NCI-H345 (cell line): ENCODE measurements around the gene POLR2J.
"Not testable (repeated sequence)": the region's sequence is repeated elsewhere in the genome, so short reads cannot be mapped to it uniquely, and the experiment has no call there.

Experiments used
- DNase-seq: peaks from one replicate; lab custom pipeline; 2025; lab: John Stamatoyannopoulos, UW

The POLR2J gene

DNA sequence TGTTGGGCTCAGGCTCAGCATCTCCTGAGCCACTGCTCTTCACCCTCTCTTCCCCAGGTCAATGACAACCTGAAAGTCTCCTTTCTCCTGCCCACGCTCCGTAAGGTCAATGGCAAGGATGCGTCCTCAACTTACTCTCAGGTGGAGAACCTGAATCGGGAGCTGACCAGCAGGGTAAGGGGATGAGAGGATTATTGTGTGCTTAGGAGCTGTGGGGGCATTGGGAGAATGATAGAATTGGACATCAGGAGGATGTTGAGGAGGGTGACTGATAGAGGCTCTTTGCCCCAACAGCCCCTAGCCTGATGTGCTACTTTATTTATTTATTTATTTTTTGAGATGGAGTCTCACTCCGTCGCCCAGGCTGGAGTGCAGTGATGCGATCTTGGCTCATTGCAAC, 12.6 kb downstream of the POLR2J start:
- DNase-seq: no peak

DNA sequence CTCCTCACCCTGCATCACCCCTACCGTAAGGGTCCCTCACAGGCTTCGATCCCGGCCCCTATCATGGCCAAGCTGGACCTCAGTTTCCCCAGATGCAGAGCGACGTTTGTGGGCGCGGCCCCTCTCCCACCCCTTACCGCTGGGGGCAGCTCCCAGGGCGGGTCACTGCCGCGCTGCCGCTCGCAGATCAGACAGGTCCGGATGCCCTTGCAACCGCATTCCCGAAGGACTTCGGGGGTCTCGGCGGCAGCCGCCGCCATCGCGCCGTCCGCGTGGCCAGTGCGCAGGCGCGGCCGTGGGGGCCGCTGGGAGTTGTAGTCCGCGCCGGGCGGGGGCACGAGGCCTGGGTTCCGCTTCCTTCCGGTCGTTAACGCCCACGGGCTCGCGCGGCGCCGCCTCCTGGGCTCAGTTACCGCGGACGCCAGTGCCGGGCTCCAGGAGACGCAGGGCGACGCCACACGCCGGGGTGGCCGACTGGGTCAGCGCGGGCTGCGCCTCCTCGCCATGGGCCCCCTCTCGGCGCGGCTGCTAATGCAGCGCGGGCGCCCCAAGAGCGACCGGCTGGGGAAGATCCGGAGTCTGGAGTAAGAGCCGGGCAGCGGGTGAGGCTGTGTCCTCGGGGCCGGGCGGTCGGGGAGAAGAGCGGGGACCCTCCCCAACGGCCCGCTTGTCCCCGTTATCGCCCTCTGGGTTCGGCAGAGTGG, 14.0 kb downstream of the POLR2J start, which contains the start of the genes ALKBH4 and LRWD1:
ALKBH4 (minus strand) TSS at position 287 of the 704 bp plus-strand sequence; CDS start at position 260, 27 bp downstream.
LRWD1 (plus strand) TSS at position 408 of the 704 bp plus-strand sequence; CDS start at position 505, 97 bp downstream.
- DNase-seq: peak; percentile 93

DNA sequence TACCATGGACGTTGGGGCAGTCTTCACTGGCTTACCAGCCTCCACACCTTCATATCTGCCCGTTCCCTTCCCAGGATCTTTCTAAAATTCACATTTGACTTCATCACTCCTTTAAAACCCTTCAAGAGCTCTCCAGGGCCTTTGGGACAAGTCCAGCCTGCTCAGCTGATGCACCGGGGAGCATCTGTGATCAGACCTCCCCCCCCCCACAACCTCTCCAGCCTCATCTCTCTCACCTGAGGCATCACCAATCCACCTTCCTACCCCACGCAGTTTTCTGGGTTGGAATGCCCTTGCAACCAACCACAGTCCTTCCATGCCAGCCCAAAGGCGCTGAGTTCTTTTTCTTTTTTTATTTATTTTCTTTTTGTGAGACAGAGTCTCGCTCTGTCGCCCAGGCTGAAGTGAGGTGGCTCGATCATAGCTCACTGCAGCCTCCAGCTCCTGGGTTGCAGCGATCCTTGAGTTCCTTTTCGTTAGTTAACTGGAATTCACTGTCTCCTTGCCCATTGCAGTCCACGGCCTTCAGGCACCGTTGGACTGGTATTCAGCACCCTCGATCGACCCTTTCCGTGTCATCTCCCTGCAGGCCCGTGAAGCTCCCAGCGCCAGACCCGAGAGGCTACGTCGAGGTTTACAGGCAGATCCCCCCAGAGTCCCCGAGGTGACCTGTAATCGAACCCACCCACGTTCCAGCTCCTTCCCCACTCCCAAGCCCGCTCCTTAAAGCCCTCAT, 14.7 kb downstream of the POLR2J start:
- no peak for DNase-seq

DNA sequence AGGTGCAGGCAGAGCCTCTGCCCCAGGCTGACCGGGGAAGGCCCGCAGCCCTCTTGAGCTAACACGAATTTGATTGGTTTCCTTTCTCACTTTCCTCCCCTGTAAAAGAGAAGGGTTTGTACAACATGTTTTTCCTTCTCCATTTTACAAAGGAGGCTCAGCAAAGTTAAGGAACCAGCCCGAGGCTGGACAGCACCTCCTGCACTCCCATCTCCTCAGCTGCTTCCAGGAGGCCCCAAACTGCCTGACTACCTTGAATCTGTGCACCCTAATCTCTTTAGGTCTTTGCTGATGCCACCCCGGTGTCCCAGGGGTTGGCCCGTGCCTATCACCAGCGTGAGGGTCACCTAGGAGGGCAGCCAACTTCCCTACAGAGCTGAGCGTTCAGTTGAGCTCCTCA, 18.3 kb downstream of the POLR2J start:
- no peak for DNase-seq

DNA sequence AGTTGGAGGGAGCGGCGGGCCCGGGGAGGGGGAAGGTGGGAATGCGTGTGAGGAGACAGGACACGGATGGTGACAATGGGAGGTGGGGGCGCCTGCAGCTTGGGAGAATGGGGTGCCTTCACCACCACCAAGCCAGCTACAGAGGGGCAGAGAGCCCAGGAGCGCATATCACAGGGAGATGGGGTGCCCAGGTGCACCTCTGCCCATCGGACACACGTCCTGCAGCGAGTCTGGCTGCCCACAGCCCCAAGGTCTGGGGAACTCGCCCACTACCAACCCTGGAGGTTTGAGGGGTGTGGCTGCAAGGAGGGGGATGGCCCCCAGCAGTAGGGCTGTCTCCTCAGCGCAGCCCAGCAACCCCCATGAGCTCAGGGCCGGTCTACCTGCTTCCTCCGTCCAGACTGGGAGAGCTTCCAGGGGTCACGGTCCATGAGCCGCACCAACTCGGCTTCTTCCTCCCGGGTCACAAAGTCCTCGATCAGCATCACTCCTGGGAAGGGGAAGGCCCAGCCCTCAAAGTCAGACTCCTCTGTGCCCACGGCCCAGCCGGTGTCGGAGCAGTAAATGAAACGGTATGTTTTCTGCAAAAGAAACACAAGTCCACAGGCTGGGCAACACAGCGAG, 19.4 kb downstream of the POLR2J start:
- no peak for DNase-seq

DNA sequence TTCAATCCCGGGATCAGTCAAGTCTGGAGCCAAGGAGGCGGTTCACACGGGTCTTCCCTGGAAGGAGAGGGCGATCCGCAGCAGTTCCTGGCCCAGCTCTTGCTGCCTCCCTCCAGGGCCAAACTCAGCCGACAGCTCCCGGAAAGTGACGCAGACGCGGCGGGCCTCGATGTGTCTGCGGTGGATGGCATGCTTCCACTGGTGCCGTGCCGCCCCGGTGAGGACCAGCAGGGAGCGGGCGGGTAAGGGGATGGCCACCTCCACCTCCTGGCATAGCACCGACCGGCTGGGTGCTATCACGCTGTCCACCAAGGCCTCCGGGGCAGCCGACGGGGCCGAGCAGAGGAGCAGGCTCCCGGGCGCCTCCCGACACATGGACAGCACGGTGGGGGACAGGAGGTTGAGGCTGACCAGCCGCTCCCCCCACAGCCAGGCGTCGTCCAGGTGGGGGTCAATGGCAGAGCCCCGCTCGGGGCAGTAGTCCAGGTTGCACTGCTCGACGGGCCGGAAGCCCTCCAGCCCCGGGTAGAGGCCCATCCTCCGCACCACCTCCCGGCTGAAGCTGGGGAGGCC, 21.3 kb downstream of the POLR2J start:
- DNase-seq: no peak

DNA sequence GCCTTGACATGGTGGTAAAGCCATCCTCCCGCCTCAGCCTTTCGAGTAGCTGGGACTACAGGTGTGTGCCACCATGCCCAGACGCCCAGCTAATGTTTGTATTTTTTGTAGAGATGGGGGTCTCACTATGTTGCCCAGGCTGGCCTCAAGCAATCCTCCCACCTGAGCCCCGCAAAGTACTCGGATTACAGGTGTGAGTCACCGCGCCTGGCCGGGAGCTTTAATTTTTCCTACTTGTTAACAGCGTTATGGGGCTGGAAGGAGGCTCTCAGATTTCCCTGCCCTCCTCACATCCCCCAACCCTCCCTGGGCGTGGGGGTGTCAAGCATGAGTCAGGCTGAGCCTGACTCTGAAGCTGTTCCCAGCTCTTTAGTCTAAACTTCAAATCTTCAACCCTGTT, 22.4 kb downstream of the POLR2J start:
- DNase-seq: no peak

DNA sequence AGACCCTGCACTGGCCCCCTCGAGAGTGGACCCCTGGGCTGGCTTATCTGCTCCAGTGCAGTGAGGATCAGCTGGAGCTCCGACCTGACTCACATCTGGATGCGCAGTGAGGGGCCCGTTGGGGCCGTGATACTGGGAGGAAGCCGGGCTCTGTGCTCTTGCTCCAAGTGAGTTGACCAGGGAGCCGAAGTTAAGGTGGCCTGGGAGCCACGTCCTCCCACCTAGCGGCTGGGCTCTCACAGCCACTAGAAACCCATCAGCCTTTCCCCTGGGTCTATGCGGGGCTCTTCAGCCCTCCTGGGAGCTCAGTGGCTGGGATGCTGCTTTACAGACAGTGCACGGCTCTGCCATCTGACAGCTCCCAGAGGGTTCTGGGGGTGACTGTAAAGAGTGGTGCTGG, 23.1 kb downstream of the POLR2J start:
- DNase-seq: no peak

DNA sequence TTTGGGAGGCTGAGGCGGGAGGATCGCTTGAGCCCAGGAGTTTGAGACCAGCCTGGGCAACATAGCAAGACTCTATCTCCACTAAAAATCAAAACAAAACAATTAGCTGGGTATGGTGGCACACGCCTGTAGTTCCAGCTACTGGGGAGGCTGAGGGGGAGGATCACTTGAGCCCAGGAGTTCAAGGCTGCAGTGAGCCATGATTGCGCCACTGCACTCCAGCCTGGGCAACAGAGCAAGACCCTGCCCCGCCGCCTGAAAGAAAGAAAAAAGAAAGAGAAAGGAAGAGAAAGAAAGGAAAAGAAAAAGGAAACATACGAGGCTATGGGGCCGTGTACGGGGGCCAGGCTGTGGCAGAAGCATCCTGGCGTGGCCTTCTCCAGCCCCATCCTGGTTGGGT, 23.8 kb downstream of the POLR2J start:
- not testable (repeated sequence) for DNase-seq

DNA sequence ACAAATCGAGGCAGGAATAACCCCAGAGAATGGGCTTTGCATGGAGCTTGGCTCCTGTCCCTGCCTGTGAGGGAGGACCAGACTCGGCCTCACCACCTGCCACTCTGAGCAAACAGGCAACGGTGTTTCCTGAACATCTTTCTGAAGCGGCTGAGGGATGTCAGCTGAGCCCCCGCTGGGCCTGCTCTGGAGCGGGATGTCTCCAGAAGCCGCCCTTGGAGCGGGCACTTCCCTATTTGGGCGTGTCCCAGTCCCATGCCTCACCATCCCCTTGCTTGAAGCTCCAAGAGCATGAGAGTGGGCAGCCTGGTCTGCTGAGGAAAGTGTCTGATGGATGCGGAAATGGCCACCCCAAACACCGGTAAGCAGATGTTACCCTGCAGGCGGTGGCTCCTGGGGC, 24.3 kb downstream of the POLR2J start:
- DNase-seq: peak; percentile 15

DNA sequence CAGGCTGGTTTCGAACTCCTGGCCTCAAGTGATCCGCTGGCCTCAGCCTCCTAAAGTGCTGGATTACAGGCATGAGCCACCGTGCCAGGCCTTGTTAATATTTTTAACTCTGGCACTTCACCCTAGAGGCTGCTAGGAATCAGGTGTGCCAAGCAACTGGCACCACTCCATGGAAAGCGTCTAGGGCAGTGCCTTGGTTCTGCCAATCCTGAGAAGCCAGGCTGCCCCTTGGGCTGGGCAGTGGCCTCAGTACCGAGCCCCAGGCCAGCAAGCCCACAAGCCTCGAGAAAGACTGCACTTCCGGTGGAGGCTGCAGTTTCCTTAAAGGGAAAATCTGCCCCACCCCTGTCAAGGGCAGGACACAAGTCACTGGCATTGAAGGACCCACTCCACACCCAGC, 25.4 kb downstream of the POLR2J start:
- DNase-seq: no peak

DNA sequence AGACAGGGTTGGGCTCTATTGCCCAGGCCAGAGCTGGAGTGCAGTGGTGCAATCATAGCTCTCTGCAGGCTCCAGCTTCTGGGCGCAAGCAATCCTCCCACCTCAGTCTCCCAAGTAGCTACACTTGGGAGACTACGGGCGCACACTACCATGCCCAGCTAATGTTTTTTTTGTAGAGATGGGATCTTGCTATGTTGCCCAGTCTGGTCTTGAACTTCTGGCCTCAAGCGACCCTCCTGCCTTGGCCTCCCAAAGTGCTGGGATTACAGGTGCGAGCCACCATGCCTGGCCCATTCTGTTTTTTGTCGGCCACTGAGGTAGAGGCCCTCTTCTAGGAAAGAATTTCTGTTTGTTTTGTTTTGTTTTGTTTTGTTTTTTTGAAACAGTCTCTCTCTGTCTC, 26.3 kb downstream of the POLR2J start:
- no peak for DNase-seq

DNA sequence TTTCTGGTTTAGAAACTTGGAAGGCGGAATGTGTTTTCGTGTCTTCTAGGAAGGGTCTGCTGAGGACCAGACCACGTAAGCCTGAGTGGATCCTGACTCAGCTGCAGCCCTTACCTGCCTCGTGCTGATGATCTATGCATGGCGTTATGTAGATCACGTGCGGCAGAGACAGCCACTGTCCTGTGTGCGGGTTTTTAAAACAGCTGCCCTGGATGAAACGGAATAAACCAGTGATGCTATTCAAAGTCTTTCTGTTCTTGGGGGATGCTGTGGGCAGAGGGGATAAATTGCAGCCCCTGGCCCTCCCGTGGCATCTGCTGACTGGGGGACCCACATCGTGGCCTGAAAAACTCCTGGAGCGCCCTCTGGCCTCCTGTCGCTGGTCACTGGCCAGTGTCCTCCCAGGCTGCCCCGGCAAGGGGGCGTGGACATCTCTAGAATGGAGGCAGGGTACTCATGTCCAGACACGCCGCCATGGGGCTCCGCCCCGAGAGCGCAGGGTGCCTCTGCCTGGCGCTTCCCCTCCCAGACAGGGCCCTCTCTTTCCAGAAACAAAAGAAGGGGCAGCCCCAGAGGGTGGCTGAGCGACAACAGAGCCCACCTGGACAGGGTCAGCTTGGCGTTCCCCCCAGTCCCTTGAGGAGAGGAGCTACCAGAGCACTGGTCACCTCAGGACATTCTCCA, 27.2 kb downstream of the POLR2J start:
- peak; percentile 12 for DNase-seq

DNA sequence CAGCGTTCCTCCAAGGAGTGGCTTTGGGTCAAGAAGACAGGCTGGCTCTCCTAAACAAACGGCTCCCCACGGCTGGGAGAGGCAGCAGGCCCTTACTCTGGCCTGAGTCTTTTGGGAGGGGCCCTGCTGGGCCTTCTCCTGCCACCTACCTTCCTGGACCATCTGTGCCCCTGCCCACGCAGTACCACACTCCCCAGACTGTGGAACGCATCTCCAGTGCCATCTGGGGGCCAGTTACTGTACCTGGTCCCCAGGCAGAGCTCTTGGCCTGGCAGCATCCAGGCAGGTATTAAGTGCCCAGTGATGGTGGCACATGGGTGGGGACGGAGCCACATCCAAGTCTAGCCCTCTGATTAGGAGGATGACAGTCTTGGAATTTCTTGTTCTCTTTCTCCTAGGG, 28.5 kb downstream of the POLR2J start:
- DNase-seq: no peak

DNA sequence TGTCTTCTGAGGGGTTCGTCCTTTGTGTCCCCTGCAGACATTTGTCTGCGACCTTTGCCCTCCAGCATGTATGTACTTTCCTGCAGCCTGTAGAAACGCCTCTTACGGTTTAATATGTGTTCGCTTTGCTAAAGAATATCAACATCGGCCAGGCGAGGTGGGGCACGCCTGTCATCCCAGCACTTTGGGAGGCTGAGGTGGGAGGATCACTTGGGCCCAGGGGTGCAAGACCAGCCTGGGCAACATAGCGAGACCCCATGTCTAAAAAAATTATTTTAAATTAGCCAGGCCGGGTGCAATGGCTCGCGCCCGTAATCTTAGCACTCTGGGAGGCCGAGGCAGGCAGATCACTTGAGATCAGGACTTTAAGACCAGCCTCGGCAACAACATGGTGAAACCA, 29.6 kb downstream of the POLR2J start:
- DNase-seq: no peak

DNA sequence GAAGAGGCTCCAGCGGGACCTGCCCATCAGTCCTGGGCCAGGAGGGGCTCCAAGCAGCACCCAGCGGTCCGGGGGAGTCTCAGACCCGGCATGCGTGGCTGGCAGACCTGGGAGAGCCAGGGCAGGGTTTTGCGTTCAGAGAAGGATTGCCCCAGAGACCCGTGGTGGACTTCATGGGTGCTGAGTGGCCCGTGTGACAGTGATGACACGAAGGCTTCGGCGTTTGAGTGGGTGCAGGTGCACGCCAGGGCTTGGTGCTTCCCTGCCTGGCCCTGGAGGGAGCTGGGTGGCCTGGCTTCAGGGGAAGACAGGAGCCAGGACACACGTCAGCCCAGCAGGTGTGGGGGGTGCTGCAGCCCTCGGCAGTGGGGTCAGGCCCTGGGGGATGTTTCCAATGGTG, 31.4 kb downstream of the POLR2J start:
- no peak for DNase-seq

DNA sequence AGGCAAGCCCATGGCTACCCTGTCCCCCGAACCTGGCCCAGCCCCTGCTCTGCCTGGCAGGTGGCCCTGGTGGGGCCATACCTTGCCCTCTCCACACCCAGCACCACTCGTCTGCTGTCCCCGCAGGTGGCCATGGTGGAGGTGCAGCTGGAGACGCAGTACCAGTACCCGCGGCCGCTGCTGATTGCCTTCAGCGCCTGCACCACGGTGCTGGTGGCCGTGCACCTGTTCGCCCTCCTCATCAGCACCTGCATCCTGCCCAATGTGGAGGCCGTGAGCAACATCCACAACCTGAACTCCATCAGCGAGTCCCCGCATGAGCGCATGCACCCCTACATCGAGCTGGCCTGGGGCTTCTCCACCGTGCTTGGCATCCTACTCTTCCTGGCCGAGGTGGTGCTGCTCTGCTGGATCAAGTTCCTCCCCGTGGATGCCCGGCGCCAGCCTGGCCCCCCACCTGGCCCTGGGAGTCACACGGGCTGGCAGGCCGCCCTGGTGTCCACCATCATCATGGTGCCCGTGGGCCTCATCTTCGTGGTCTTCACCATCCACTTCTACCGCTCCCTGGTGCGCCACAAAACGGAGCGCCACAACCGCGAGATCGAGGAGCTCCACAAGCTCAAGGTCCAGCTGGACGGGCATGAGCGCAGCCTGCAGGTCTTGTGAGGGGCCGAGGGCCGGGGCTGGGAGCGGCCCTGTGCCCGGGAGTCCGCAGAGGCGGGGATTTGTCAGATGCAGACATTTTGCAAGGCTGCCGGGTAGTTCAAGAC, 32.1 kb downstream of the POLR2J start:
- DNase-seq: no peak

DNA sequence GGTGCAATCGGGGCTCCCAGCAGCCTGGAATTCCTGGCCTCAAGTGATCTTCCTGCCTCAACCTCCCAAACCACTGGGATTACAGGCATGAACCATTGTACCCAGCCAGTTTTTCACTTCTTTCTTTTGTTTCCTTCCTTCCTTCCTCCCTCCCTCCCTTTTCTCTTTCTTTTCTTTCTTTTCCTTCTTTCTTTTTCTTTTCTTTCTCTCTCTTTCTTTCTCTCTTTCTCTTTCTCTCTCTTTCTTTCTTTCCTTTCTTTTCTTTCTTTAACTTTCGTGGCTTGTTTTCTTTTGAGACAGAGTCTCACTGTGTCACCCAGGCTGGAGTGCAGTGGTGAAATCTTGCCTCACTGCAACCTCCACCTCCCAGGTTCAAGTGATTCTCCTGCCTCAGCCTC, 33.0 kb downstream of the POLR2J start:
- DNase-seq: no peak

DNA sequence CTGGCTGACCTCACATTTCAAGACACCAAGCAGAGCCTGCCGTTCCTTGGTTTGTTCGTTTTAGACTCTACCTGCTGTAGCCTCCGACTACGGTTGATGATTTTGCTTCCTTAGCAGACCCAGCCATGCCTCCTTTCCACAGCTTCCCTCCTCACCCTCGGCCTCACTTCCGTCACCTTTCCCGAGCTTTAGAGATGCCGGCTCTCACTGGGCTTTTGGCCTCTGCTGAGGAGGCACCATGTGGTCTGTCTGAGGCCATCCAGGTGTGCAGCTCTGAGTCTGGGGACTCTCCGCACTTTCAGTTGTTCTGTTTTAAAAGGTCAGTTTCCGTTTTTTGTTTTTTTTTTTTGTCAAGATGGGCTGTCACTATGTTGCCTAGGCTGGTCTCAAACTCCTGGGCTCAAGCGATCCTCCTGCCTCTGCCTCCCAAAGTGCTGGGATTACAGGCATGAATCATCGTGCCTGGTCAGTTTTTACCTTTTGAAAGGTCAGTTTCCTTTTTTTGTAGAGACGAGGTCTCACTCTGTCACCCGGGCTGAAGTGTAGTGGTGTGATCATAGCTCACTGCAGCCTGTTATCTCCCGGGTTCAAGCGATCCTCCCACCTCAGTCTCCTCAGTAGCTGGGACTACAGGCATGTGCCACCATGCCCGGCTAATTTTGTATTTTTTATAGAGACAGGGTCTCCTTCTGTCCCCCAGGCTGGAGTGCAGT, 33.6 kb downstream of the POLR2J start:
- DNase-seq: no peak

DNA sequence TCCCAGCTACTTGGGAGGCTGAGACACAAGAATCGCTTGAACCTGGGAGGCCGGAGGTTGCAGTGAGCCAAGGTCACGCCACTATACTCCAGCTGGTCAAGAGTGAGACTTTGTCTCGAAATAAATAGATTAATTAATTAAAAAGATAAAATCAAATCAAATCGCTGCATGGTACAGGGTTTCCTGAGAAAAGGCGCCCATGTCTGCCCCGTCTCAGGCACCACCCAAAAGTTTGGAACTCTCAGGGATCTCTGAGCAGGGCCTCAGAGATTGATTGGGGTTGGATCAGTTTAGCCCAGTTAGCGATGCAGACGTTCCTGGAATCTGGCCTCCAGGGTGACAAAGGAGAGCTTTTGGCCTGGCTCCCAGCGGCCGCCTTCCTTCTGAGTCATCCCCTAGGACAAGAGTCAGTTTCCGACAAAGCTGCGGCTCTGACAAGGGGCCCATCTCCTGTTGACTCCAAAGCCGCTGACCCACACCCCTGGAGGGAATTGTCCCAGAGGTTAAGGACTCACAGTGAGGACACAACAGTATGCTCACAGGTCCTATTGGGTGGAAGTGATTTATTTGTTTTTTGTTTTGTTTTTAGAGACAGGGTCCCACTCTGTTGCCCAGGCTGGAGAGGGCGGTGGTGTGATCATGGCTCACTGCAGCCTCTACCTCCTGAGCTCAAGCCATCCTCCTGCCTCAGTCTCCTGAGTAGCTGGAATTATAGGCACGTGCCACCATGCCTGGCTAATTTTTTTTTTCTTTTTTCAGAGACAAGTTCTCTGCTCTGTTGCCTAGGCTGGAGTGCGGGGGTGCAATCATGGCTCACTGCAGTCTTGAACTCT, 38.5 kb downstream of the POLR2J start:
- DNase-seq: no peak
